Endometrial microvascular endothelial cells (primary cell): Measurements from ENCODE around the gene SIPA1L3. TPM values are rescaled to one million over a fixed set of nuclear protein-coding genes. Genes with fewer than 3 reads are reported as not detected.
"Not testable (repeated sequence)": the region's sequence is repeated elsewhere in the genome, so short reads cannot be mapped to it uniquely, and the experiment has no call there.

Experiments used
- in situ Hi-C: cut with HindIII; loops from 2 replicates; pipeline ENCODE4 v1.10.0; 2017; ENCODE audit warnings: low sequenced_read_pairs, low pct_unique_long_range_greater_than_20kb; ENCODE audit errors: inconsistent ontology term
- total RNA-seq: library from RNA; depleted of rRNA; stranded (reverse); fragments of >200 nt; gene quantifications from one replicate; pipeline ENCODE4 v1.2.3, GENCODE V29; 2015; ENCODE audit errors: inconsistent ontology term

SIPA1L3 gene
- total RNA-seq, 1 donor from 2014 or later = 31.5 TPM

- in situ Hi-C loops = no loop called here
Observed at GRCh38 chr19:38045554-38046253, 138.7 kb downstream of the SIPA1L3 start.

DNA sequence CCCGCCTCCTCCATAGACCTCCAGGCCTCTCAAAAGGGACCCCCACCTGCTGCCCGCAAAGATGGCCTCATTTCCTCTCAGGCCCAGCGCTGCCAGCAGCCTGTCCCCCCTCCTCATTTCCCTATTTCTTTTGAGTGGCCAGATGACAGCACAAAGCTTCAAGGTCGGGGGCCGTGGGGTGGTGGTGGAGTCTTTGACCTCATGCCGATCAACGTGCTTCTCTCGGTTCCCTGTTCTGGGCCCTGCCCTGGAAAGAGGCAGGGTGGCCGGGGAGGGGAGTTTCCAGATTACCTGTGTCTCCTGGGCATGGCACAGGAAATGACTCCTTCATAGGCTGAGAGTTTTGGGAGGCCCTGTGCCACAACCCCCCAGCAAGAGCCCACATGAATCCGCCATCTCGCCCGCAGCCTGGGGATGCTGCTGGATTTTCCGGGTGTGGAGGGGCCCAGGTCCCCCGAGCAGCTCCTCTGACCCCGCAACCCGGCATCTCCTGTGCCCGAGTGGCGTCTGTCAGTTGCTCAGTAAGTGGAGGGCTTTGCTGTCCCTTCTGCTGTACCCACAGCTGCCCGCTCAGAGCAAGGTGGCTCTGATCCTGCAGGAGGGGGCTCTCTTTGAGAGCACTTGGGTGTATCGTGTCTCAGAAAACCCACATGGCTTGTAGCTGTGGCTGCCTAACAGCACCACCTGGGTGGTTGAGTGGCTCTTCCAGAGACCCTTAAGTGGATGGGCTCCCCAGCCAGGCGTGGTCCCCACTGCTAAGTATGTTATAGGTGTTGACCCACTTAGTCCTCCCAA lies 139.4 kb downstream of the SIPA1L3 start:
- in situ Hi-C loops = no loop called here

GRCh38 chr19:38047049-38047438 lies 140.0 kb downstream of the SIPA1L3 start:
- in situ Hi-C loops = no loop called here

GRCh38 chr19:38047641-38048040 lies 140.6 kb downstream of the SIPA1L3 start:
- in situ Hi-C loops = no loop called here

- in situ Hi-C loops = no loop called here
Observed at GRCh38 chr19:38049105-38049649, 142.2 kb downstream of the SIPA1L3 start.

DNA sequence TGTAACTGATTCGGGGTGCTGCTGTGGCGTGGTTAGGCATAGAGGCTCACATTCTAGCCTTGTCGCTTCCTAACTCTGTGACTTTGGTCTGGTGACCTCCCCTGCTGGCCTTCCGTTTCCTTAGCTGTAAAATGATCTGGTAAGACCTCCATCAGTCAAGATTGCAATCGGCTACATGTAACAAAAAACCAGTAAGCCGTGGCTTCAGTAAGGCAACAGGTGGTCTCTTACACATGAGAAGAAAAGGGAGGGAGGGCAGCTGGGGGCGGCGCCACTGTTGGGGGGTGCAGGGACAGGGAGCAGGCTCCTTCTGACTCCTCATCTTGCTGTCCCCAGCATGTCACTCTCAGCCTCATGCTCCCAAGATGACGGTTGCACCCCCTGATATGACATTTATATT lies 148.0 kb downstream of the SIPA1L3 start:
- in situ Hi-C loops = no loop called here

DNA sequence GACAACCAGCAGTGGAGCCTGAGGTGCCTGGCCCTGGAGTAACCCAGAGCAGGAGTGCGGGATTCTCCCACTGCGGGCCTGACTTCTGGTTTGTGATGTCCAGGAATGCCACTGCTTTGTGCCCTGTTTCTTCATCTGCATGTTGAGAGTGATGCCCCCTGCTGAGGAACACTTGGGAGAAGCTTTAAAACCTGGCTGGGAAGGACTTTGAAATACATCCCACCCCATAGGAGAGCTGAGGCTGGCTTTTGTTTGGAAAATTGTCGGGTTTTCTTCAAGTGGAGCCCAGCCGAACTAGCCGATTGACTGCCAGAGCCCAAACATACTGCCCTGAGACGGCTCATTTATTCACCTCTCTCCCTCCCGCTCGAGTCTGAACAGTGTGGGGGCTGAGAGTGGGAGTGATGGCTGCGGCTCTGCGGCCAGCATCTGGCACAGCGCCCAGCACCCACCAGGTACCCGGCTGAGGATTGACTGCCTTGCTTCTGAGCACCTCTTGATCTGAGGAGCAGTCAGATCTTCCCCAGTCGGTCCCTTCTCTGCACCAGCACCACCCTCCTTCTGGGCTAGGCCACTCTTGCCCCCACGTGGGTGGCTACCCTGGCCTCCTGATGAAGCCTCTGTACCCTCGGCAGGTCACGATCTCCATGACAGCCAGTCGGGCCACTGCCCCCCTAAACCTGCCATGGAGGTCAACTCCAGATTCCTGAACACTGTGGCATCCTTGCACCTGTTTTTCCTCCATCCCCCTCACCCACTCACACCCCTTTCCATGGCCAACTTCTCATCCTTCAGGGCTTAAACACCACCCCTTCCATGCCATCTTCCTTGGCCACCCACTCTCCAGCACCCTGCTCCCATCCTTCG lies 148.9 kb downstream of the SIPA1L3 start:
- in situ Hi-C loops = no loop called here

DNA sequence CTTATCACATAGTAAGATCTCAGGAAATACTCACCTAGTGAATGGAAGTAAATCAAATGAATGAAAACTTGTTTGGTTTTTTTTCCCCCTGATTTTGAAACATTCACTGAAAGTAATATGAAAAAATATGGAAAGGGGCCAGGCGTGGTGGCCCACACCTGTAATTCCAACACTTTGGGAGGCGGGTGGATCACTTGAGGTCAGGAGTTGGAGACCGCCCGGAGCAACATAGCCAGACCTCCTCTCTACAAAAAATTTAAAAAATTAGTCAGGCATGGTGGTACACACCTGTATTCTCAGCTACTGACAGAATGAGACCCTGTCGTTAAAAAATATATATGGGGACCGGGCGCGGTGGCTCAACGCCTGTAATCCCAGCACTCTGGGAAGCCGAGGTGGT lies 149.6 kb downstream of the SIPA1L3 start:
- in situ Hi-C loops = no loop called here

- in situ Hi-C loops = no loop called here
Observed at GRCh38 chr19:38057959-38058690, 151.1 kb downstream of the SIPA1L3 start.

- in situ Hi-C loops = no loop called here
Observed at GRCh38 chr19:38059897-38060296, 152.9 kb downstream of the SIPA1L3 start.

DNA sequence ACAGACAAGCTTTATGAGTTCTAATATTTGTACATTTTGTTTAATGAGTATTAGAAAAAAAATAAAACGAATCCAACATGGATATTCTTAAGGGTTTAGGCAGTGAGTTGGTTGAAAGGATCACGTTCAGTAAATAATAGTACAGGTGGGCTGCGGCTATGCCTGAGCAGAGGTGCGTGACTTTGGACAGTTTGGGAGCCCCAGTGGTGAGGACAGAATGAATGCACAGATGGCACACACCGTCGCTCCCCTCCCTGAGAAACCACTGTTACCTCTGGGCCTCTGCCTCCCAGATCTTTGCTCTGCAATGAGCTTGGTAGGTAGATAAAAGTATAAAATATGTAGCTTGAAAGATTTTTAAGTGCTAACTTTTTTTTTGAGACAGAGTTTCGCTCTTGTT lies 153.3 kb downstream of the SIPA1L3 start:
- in situ Hi-C loops = no loop called here

DNA sequence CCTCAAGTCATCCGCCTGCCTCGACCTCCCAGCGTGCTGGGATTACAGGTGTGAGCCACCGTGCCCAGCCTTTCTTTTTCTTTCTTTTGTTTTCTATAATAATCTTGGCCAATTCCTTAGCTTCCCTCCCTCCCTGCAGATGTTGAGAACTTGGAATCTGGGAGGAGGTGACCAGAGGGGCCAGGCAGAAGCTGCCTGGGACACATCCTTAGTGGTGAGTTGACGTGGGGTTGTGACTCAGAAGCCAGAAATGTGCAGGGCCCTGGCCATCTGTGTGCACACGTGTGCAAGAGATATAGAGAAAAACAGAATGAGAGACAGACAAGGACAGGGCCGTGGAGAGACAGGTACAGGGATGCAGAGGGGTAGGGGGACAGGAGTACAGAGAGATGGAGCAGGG lies 154.3 kb downstream of the SIPA1L3 start:
- in situ Hi-C loops = no loop called here

DNA sequence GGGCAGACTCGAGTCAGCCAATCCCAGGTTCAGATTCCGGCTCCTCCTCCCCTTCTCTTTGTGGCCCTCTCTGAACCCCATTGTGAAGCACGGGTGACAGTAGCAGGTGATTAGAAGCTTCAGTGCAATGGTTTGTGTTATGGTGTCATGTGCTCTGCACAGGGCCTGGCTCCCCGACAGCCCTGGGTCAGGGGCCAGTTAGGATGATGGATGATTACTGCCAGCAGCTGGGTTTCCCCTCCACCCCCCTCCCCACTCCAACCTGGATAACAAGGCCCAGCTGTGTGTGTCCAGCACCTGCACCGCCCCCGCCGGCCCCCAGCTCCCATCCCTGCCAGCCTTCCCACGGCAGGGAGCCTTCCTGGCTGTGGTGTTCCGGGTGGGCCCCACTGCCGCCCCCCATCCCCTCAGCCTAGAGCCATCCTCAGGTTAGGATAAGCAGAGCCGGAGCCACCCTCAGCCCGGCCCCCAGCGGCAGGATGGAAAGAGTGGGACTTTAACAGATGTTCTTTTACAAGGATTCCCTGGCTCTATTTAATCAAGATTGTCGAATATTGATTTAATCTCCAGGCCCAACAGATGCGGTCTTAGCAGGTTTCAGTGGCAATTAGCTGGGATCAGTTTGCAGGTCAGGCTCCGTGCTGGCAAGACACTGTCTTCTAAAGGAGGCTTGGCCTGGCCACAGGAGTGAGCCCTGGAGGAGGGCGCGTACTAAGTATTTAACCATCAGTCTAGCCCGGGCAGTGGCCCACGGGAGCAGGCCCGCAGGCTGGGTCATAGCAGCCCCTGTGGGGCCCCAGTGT lies 156.2 kb downstream of the SIPA1L3 start:
- in situ Hi-C loops = no loop called here

- in situ Hi-C loops = no loop called here
Observed at GRCh38 chr19:38063928-38064327, 156.9 kb downstream of the SIPA1L3 start.

- in situ Hi-C loops = no loop called here
Observed at GRCh38 chr19:38064661-38065425, 157.8 kb downstream of the SIPA1L3 start.

GRCh38 chr19:38065775-38066174 lies 158.8 kb downstream of the SIPA1L3 start:
- in situ Hi-C loops = not testable (repeated sequence)

- in situ Hi-C loops = no loop called here
Observed at GRCh38 chr19:38068826-38069225, 161.8 kb downstream of the SIPA1L3 start.
